GM18526 (cell line): Measurements from ENCODE around the gene TCF7L2.

Experiments
- POLR2A ChIP-seq: IDR thresholded peaks from 3 replicates; pipeline ENCODE4 v1.6.1; 2011; ENCODE audit not compliant: insufficient read length; ENCODE audit errors: extremely low read depth

Gene TCF7L2

GRCh38 chr10:112949875-112950507 lies at the start of gene TCF7L2:
TCF7L2 (plus strand) TSS chr10:112950247; CDS start chr10:112950757, 510 bp downstream.
- no peak for TF ChIP-seq POLR2A

DNA sequence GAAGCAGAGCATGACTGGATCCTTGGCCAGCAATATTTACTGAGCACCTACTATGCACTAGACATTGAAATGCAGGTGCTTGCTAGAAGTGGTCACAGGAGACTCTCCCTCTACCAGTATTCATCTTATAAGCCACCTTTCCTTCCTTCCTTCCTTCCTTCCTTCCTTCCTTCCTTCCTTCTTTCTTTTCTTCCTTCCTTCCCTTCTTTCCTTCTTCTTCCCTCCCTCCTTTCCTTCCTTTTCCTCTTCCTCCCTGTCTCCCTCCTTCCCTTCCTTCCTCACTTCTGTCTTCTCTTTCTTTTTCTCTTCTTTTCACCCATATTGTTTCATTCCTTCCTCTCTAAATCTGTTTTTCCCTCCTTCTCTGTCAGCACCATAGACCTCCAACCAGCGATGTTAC lies 47.3 kb upstream of the TCF7L2 start:
- TF ChIP-seq POLR2A: no peak

DNA sequence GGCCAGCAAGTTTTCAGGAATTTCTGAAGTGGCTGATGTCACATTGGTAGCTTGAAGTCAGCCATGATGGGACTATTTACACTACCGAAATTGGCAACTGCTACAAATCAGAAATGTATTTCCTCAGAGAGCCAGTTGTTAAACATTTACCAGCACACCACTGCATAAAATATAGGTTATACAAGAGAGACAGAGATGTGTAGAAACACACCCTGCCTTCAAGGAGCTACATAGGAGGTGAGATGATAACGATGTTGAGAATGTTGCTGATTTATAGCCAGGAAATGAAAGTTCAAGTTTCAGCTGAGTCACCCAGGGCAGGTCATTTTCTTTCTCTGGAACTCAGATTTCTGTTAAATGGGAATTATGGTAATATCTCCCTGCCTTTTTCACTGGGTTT lies 46.0 kb upstream of the TCF7L2 start:
- TF ChIP-seq POLR2A: no peak

- no peak for TF ChIP-seq POLR2A
These were observed 43.1 kb upstream of the TCF7L2 start for GRCh38 chr10:112906945-112907344.

DNA sequence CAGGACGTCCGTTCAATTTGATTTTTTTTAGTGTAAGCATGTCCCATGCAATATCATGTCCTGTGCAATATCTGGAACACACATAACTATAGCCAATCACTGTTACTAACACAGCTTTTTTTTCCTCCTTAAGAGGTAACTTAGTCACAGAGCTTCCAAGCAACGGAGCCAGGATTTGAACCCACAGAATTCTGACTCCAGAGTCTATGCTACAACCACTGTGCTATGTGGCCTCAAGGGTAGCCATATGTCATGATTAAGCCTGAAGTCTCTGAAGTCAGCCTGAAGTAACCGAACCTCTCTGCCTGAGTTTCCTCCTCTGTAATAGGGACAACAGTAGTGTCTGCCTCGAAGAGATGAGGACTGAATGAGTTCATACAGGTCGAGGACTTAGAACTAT lies 42.2 kb upstream of the TCF7L2 start:
- no peak for TF ChIP-seq POLR2A

DNA sequence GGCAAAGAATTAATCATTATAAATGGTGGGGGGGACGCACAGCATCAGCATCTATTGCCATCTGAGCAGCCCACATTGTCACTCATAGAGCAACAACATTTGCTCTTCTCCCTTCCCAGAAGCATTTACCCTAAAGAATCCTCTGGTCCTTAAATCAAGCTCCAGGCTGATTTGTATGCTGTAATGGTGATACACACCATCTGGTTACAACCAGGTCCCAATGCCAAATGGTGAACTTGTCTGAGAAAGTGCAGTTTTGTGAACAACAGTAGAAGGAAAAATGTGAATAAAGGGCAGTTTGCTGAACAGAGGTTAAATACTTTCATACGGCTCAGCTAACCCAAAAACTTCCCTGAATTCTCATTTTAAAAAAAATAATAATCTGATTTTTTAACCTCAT lies 38.8 kb upstream of the TCF7L2 start:
- TF ChIP-seq POLR2A: no peak

- TF ChIP-seq POLR2A: no peak
These were observed 37.6 kb upstream of the TCF7L2 start for GRCh38 chr10:112912410-112912928.

GRCh38 chr10:112913255-112913654 lies 36.8 kb upstream of the TCF7L2 start:
- no peak for TF ChIP-seq POLR2A

- TF ChIP-seq POLR2A: no peak
These were observed 36.3 kb upstream of the TCF7L2 start for GRCh38 chr10:112913661-112914287.

GRCh38 chr10:112914288-112914952 lies 35.6 kb upstream of the TCF7L2 start:
- no peak for TF ChIP-seq POLR2A

DNA sequence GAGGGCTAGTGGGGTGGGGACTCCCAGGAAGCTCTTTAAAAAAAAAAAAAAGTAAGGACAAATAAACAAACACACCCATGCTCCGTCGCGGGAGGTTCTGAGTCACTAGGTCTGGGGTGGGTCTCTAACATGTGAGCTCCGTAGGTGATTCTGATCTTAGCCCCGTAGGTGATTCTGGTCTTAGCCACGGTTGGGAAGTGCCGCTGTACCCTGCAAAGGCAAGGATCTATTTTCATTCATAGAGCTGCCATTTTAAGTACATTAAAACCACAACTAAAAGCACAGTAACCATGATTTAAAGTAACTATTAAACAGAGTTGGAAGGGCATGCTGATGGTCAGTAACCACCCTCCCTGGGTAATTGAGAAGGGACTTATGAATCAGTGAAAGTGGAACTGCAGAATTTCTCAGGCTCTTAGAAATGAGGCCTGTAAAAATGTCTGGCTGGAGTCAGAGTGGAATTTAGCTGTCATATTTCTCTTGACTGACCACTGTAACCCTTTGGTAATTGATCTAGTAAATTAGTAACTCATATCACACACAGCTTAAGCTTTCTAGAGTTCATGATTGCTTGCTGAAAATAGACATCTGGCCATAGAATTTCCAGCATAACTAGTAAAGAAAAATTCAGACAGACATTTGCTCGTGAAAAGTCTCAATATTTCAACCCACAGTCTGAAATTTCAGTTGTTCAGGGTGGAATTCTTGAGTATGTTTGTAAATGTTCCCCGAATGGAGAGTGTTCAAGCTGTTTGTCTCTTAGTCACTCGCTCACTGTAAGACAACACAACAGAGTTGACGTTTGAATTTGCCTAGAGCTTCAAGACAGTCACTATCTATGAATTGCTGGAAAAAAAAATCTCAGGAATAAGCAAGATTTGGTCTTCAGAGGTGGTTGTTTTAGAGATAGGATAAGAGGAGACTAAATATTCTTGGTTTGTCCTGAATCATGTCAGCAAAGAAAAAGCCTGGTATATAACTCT lies 34.2 kb upstream of the TCF7L2 start:
- no peak for TF ChIP-seq POLR2A

- no peak for TF ChIP-seq POLR2A
These were observed 32.4 kb upstream of the TCF7L2 start for GRCh38 chr10:112917681-112918080.

DNA sequence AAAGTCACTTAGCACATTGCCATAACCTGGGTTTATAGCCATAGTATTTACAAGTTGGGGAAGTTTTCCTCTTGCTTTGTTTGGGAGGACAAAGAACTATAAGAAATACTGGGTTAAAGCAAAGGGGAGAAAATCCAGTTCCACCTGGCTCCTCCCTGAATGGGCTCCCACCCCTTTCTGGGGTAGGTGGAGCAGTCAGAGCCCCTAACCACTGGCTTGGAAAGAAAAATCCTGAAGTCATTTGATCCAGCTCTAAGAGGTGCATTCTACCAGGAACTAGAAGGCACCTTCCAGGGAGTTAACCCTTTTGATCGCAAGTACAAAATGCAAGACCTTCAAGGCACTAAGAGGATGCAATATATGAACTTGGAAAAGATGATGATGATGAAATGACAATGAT lies 31.3 kb upstream of the TCF7L2 start:
- no peak for TF ChIP-seq POLR2A

- TF ChIP-seq POLR2A: no peak
These were observed 30.3 kb upstream of the TCF7L2 start for GRCh38 chr10:112919721-112920120.
